HG02571 (cell line): ENCODE results near the gene ECHS1.
"Not testable (repeated sequence)": the region's sequence is repeated elsewhere in the genome, so short reads cannot be mapped to it uniquely, and the experiment has no call there.

Source experiments
- ATAC-seq: cut with Tn5 transposase; IDR thresholded peaks from one replicate; pipeline ENCODE4 v1.9.1; 2021; ENCODE audit warnings: mild to moderate bottlenecking, moderate library complexity; ENCODE audit not compliant: unreplicated experiment

ECHS1 gene

GRCh38 chr10:133373174-133374090 is at the start of gene ECHS1:
Gene ECHS1, minus strand, starts transcription at chr10:133373354. Its CDS starts 21 bp downstream, at chr10:133373333.
- peak; percentile 81 for ATAC-seq

GRCh38 chr10:133422223-133422806 is 49.2 kb upstream of the ECHS1 start:
- ATAC-seq: no peak

- no peak for ATAC-seq
Measured at GRCh38 chr10:133421336-133422222, 48.4 kb upstream of the ECHS1 start.

DNA sequence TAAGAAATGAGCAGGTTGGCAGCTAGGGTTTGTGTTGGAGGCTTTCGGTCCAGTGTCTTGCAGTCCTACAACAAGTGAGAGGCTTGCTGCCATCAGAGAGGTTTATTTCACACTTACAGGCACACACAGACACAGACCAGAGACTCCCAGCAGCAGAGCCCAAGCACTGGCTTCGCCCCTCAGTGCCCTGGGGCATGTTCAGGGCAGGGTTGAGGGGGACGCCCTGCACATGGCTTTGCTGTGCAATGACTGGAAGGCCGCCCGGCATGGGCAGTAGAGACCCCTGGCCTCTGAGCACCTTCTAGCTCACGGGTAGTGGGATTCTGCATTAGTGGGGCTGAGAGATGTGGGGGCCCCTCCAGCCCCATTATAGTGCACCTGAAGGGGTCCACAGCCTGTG is 47.4 kb upstream of the ECHS1 start:
- no peak for ATAC-seq

DNA sequence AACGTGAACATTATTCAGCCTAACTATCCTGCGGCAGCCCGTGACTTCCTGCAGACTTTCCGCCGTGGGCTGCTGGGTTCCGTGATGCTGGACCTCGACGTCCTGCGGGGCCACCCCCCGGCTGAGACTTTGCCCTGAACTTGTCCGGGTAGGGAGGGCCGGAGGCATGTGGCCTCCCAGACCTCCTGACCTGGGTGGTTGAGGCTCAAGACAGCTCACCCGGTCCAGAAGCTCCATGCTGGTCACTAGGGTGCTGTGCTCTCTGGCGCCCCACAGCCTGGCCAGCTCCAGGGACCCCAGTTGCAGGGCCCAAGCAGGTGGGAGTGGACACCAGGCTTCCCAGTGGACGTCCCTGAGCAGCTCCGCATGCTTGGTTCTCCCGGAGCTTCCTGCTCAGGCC is 46.9 kb upstream of the ECHS1 start:
- ATAC-seq: no peak

DNA sequence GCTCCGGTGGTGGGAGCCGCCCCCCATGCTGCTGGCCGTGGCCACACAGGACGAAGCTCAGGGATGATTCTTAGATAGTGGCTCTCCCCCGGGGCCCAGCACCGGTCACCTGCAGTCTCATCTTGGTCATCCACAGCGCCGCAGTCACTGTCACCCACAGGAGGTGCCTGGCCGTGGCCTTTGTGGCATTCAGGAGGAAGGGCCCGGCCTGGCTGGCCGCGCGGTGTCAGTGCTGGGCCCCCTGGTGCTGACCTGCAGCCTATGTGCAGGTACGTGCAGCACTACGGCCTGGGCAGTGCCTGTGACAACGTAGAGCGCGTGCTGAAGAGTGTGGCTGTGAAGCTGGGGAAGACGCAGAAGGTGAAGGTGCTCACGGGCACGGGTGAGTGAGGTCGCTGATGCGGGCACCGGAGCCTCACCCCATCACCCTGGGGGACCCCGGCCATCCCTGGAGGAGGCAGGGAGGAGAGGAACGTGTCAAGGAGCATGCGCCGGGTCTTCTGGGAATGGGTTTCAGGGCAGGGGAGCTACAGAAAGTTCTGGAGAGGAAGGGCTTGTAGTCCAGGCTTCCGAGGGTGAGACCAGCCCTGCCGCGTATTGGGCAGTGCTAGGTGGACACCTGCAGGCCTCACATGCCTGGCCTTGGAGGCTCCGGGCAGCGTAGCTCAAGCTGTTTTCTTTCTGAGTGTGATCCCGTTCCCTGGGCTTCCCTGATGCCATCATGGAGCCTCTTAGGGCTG is 46.2 kb upstream of the ECHS1 start:
- ATAC-seq: no peak

DNA sequence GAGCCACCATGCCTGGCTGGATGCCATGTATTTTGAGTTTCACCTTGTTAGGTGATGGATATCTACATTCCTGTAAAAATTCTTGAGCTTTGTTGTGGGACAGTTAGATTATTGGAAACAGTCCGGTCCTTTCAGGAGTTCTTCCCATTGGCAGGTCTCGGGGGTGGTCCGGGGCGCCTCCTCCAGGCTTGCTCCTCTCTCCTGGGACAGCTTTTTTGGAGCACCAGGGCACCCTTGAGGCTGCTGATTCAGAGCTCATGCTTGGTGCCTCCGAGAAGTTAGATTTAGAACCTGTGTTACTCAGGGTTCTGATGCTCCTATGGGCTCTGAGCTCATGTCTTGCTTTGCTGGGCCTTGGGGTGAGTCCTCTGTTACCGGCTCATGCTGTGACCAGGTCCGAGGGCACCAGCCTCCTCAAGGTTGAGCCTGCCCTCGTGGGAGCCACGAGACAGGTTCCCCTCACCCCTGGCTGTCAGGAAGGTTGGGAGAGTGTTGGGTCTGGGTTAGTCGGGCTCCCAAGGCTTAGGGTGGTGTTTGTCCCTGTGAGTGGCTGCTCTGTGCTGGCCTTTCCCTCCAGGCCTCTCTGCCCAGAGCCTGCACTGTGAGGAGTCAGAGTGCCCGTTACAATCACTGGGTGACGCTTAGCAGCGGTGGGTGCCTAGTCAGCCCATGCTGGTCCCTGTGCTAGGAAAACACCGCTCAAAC is 45.3 kb upstream of the ECHS1 start:
- ATAC-seq: no peak

DNA sequence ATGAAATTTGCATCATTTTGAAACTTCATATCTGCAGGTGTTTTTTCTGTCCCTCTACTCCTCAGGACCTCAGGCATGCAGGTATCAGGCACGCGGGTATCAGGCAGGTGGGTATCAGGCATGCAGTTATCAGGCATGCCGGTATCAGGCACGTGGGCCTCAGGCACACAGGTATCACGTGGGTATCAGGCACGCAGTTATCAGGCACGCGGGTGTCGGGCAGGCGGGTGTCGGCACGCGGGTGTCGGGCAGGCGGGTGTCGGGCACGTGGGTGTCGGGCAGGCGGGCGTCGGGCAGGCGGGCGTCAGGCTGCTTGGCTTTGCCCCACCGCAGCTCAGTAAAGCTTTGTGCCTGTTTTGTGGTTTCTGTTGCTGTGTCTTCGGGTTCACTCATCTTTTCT is 42.6 kb upstream of the ECHS1 start:
- no peak for ATAC-seq

DNA sequence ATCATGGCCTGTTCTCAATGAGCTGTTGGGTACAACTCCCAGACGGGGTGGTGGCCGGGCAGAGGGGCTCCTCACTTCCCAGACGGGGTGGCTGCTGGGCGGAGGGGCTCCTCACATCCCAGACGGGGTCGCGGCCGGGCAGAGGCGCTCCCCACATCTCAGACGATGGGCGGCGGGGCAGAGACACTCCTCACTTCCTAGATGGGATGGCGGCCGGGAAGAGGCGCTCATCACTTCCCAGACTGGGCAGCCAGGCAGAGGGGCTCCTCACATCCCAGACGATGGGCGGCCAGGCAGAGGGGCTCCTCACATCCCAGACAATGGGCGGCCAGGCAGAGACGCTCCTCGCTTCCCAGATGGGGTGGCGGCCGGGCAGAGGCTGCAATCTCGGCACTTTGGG is 41.2 kb upstream of the ECHS1 start:
- ATAC-seq: not testable (repeated sequence)

DNA sequence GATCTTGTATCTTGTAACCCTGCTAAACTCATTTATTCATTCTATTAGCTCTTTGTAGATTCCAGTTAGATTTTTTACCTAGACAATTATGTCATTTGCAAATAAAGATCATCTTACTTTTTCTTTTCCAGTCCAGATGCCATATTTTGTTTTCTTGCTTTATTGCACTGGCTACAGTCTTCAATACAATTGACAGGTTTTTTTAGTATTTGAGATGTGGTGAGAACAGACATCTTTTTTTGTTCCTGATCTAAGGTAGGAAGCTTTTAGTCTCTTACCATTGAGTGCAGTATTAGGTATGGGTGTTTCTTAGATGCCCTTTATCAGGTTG is 39.2 kb upstream of the ECHS1 start:
- no peak for ATAC-seq

DNA sequence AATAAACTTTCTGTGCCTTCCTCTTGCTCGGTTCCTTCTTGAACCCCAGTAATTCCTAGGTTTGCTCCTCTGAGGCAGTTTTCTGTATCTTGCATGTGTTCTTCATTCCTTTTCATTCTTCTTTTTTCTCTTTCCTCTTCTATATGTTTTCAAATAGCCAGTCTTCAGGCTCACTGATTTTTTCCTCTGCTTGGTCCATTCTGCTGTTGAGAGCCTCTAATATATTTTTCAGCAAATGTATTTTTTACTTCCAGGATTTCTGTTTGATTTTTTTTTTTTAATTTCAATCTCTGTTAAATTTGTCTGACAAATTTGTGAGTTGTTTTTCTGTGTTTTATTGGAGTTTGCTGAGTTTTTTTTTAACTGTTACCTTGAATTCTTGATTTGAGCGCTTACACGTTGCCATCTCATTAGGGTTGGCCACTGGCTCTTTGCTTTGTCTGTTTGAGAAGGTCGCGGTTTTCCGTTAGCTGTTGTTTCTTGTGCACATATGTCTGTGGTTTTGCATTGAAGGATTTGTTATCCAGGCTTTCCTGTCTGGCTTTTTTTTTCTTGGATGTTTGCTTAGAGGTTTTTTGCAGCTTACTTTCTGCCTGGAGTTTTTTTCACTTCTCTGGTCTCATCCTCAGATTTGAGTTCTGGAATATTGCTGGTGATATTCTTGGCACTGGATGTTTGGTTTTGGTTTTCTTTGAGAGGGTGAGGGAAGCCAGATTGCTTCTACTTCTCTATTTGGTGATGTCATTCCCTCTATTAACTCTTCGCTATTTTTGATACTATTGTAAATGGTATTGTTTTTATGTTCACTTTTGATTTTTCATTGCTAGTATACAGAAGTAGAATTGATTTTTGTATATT is 38.6 kb upstream of the ECHS1 start:
- no peak for ATAC-seq

- no peak for ATAC-seq
Measured at GRCh38 chr10:133405844-133406527, 32.8 kb upstream of the ECHS1 start.

DNA sequence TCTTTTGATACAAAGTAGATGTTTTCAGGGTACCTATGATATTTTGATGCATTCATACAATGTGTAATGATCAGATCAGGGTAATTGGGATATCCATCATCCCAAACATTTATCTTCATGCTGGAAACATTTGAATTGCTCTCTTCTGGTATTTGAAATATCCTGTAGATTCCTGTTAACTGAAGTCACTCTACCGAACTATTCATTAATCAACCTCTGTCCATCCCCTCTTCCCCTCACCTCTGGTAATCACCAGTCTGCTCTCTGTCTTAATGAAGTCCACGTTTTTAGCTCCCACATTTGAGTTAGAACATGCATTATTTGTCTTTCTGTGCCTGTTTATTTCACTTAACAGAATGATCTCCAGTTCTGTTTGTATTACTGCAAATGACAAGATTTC is 32.1 kb upstream of the ECHS1 start:
- no peak for ATAC-seq

DNA sequence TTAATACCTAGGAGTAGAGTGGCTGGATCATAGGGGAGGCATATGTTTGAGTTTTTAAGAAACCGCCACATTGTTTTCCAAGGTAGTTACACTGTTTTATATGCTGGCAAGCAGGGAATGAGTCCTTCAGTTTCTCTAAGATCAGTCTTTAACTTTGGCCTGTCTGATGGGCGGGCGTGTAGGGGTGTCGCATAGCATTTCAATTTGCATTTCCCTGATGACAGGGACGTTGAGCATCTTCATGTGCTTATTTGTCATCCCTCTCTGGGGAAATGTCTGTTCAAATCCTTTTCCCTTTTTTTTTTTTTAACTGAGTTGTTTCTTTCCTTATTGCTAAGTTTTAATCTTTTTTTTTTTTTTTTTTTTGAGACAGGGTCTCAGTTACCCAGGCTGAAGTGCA is 30.6 kb upstream of the ECHS1 start:
- no peak for ATAC-seq

DNA sequence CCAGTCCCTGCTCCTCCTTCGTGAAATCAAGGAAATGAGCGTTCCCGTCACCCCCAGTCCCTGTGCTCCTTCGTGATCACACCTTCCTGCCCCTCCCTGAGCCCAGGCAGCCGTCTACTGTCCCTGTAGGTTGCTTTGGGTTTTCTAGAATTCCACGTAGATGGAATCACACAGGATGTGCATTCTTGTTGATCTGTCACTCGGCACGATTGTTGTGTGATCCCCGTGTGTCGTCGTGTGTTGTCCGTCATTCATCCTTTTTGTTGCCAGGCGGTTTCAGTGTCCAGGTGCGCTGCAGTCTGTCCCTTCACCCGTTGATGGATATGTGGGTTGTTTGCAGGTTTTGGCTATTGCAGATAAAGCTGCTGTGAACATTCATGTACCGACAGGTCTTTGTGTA is 30.2 kb upstream of the ECHS1 start:
- no peak for ATAC-seq

- ATAC-seq: no peak
Measured at GRCh38 chr10:133401981-133402725, 29.0 kb upstream of the ECHS1 start.

GRCh38 chr10:133401500-133401899 is 28.3 kb upstream of the ECHS1 start:
- ATAC-seq: no peak
